ENCODE results near the gene USP11.
A peak's percentile ranks its signal among the peaks of the same experiment; 100 is the strongest.

The USP11 gene

DNA sequence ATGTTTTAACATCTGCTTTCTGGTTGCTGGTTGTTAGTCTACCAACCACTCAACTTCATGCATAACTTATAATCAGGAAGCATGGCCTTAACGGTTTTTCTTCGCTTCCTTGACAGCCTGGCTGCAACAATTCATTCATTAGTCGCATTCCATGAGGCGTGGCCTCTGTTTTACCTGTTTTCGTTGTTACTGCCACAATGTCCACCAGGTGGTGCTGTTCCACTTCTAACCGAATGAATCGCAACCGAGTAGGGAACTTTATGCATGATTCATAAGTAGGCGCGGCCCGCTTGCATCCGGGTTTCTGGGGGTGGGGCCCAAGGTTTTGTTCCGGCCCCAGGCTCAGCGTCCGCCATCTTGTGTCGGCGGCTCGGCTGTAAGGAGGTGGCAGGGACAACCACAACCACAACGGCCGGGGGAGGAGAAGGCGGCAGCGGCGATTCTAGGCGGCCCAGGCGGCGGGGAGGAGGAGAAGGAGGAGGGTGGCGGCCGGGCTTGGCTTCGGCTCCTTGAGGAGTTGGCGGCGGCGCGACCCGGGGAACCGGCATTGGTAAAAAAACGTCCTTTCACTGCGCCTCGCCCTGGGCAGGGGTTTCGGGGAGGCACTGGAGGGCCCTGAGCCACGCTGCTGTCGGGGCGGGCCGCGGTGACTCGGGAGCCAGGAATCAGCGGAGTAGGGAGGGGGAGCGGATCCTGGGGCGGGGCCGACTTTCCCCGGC is 39.2 kb upstream of the USP11 start, which contains the start of gene UBA1 (continued):
- TF ChIP-seq PATZ1 (tag by site-specific recombination; IDR thresholded peaks at IDR 0.05) (peak; percentile 88), ZNF518A (tag by site-specific recombination; conservative IDR thresholded peaks at IDR 0.05; ENCODE audit: low read depth) (0 out of 2 replicates have a peak, but pooled peaks have one; percentile 26), OSR2 (tag by site-specific recombination; IDR thresholded peaks at IDR 0.05) (peak; percentile 81), ZNF658 (tag by site-specific recombination; IDR thresholded peaks at IDR 0.05) (no peak), ZNF830 (tag by site-specific recombination; IDR thresholded peaks at IDR 0.05; ENCODE audit: low read depth) (no peak), ZNF274 (IDR thresholded peaks at IDR 0.05; ENCODE audit: low read length) (no peak), ZNF274 (tag by site-specific recombination; IDR thresholded peaks at IDR 0.05; ENCODE audit: borderline replicate concordance) (no peak), OVOL3 (tag by site-specific recombination; IDR thresholded peaks at IDR 0.05) (no peak), ZFHX2 (tag by site-specific recombination; conservative IDR thresholded peaks at IDR 0.05) (peak; percentile 86), ZNF157 (tag by site-specific recombination; IDR thresholded peaks at IDR 0.05) (no peak), ZNF239 (tag by site-specific recombination; IDR thresholded peaks at IDR 0.05) (no peak), ZNF664 (tag by site-specific recombination; IDR thresholded peaks at IDR 0.05) (no peak), KLF17 (tag by site-specific recombination; IDR thresholded peaks at IDR 0.05) (peak; percentile 62; the same call in 1 of the 2 replicates), ZNF214 (tag by site-specific recombination; IDR thresholded peaks at IDR 0.05; ENCODE audit: borderline replicate concordance) (no peak), ZNF394 (tag by site-specific recombination; IDR thresholded peaks at IDR 0.05; ENCODE audit: borderline replicate concordance) (peak; percentile 25; the same call in 1 of the 2 replicates), ZNF701 (tag by site-specific recombination; IDR thresholded peaks at IDR 0.05) (no peak), ZBTB20 (tag by site-specific recombination; IDR thresholded peaks at IDR 0.05) (peak; percentile 95), WT1 (tag by site-specific recombination; IDR thresholded peaks at IDR 0.05) (no peak), ZNF704 (tag by site-specific recombination; IDR thresholded peaks at IDR 0.05) (no peak), ZNF248 (tag by site-specific recombination; IDR thresholded peaks at IDR 0.05) (no peak), GLIS1 (tag by site-specific recombination; IDR thresholded peaks at IDR 0.05) (0 out of 2 replicates have a peak, but pooled peaks have one; percentile 13), FEZF1 (tag by site-specific recombination; IDR thresholded peaks at IDR 0.05) (no peak), ZNF223 (tag by site-specific recombination; IDR thresholded peaks at IDR 0.05) (peak; percentile 92; the same call in 1 of the 2 replicates), ZNF18 (tag by site-specific recombination; IDR thresholded peaks at IDR 0.05) (no peak), SCRT2 (tag by site-specific recombination; IDR thresholded peaks at IDR 0.05) (peak; percentile 70)
- TF ChIP-seq, protein P1, sequence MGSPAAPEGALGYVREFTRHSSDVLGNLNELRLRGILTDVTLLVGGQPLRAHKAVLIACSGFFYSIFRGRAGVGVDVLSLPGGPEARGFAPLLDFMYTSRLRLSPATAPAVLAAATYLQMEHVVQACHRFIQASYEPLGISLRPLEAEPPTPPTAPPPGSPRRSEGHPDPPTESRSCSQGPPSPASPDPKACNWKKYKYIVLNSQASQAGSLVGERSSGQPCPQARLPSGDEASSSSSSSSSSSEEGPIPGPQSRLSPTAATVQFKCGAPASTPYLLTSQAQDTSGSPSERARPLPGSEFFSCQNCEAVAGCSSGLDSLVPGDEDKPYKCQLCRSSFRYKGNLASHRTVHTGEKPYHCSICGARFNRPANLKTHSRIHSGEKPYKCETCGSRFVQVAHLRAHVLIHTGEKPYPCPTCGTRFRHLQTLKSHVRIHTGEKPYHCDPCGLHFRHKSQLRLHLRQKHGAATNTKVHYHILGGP (tag by site-specific recombination; IDR thresholded peaks at IDR 0.05): no peak
- TF ChIP-seq, protein P2, sequence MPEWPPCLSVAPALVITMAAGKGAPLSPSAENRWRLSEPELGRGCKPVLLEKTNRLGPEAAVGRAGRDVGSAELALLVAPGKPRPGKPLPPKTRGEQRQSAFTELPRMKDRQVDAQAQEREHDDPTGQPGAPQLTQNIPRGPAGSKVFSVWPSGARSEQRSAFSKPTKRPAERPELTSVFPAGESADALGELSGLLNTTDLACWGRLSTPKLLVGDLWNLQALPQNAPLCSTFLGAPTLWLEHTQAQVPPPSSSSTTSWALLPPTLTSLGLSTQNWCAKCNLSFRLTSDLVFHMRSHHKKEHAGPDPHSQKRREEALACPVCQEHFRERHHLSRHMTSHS (tag by site-specific recombination; IDR thresholded peaks at IDR 0.05): no peak
